SK-N-SH (cell line): Measurements from ENCODE around the gene AAGAB. TPM values are rescaled to one million over a fixed set of nuclear protein-coding genes. Genes with fewer than 3 reads are reported as not detected.

Experiments
- CTCF ChIA-PET: fragments of 300-600, 350-600 bp; formaldehyde crosslinking; extraction: SDS; loops from one replicate; lab custom pipeline; 2021; lab: Yijun Ruan, JAX
- POLR2A ChIA-PET: fragments of 350-600 bp; sonication (Branson Sonifier 250); formaldehyde crosslinking; extraction: SDS; loops from one replicate; lab custom pipeline; 2020; ENCODE audit warnings: antibody characterized with exemption, inconsistent platforms; lab: Yijun Ruan, JAX
- DNase-seq: peaks from one replicate; pipeline ENCODE4 v3.0.0; 2012
- H2AFZ ChIP-seq: fragments of 200-600 bp; sonication (generic); 2 replicates; pipeline ENCODE4 v1.8.1; 2016; ENCODE audit warnings: antibody characterized with exemption, mild to moderate bottlenecking, low read depth
- H3F3A ChIP-seq: fragments of 200-600 bp; sonication (generic); replicated peaks from 2 replicates; pipeline ENCODE3; 2016; ENCODE audit warnings: antibody characterized with exemption, mild to moderate bottlenecking; ENCODE audit not compliant: insufficient read depth
- H3K27ac ChIP-seq, 2 experiments: fragments of 200-500 bp in 1 of 2; fragments of 200-600 bp in 1 of 2; sonication (Bioruptor generic) in 1 of 2; sonication (generic), shearing (Covaris generic) in 1 of 2; 2 replicates each; pipeline versions ENCODE4 v1.5.1 to v1.6.1; 2014 to 2016; ENCODE audit warnings: low read depth in 2 of 2, inconsistent platforms in 1 of 2, low read length in 1 of 2, mild to moderate bottlenecking in 1 of 2, mixed read lengths in 1 of 2
- H3K27me3 ChIP-seq: fragments of 200-600 bp; sonication (generic), shearing (Covaris generic); 2 replicates; pipeline ENCODE4 v1.6.1; 2016; ENCODE audit warnings: mixed run types; ENCODE audit not compliant: insufficient read depth
- H3K36me3 ChIP-seq, 2 experiments: fragments of 200-500 bp in 1 of 2; fragments of 200-600 bp in 1 of 2; sonication (Bioruptor generic) in 1 of 2; sonication (generic) in 1 of 2; replicated peaks in 1 of 2; 2 replicates each; pipeline versions ENCODE3 to v1.5.1; 2014 to 2016; ENCODE audit warnings: low read length in 1 of 2, mild to moderate bottlenecking in 1 of 2; ENCODE audit not compliant: insufficient read depth in 2 of 2, control insufficient read depth in 1 of 2
- H3K4me1 ChIP-seq, 2 experiments: fragments of 200-500 bp in 1 of 2; fragments of 200-600 bp in 1 of 2; sonication (Bioruptor generic) in 1 of 2; sonication (generic), shearing (Covaris generic) in 1 of 2; 2 replicates each; pipeline versions ENCODE4 v1.5.1 to v1.6.1; 2014 to 2016; ENCODE audit warnings: low read depth in 1 of 2, low read length in 1 of 2, mixed run types in 1 of 2; ENCODE audit not compliant: insufficient read depth in 2 of 2, control insufficient read depth in 1 of 2
- H3K4me2 ChIP-seq: fragments of 200-600 bp; sonication (generic), shearing (Covaris generic); 2 replicates; pipeline ENCODE4 v1.6.1; 2017; ENCODE audit warnings: mixed run types
- H3K4me3 ChIP-seq, 2 experiments: fragments of 200-500 bp in 1 of 2; fragments of 200-600 bp in 1 of 2; sonication (Bioruptor generic) in 1 of 2; sonication (generic), shearing (Covaris generic) in 1 of 2; 2 replicates each; pipeline versions ENCODE4 v1.5.1 to v1.8.1; 2014 to 2016; ENCODE audit warnings: low read depth in 2 of 2, inconsistent platforms in 1 of 2, low read length in 1 of 2, mild to moderate bottlenecking in 1 of 2, mixed read lengths in 1 of 2, moderate library complexity in 1 of 2
- H3K79me2 ChIP-seq: fragments of 200-600 bp; sonication (generic); 2 replicates; pipeline ENCODE4 v1.8.1; 2017; ENCODE audit warnings: mild to moderate bottlenecking; ENCODE audit not compliant: insufficient read depth
- H3K9ac ChIP-seq: fragments of 200-600 bp; sonication (generic); 2 replicates; pipeline ENCODE4 v1.6.1; 2017; ENCODE audit warnings: mixed run types
- H3K9me2 ChIP-seq: fragments of 200-600 bp; sonication (generic); 2 replicates; pipeline ENCODE4 v1.6.1; 2017; ENCODE audit warnings: mixed run types
- H3K9me3 ChIP-seq: fragments of 200-600 bp; sonication (generic); 2 replicates; pipeline ENCODE4 v1.6.1; 2017; ENCODE audit warnings: mixed run types, mild to moderate bottlenecking, moderate library complexity
- H4K20me1 ChIP-seq: fragments of 200-600 bp; sonication (generic); 2 replicates; pipeline ENCODE4 v1.6.1; 2017; ENCODE audit warnings: mild to moderate bottlenecking, mixed run types; ENCODE audit not compliant: insufficient read depth
- ELF1 ChIP-seq: IDR thresholded peaks from 2 replicates; pipeline ENCODE4 v1.4.0; 2012
- EP300 ChIP-seq, 2 experiments: IDR thresholded peaks; 2 replicates each; pipeline versions ENCODE4 v1.4.0 to v1.6.1; 2012; ENCODE audit warnings: borderline replicate concordance in 1 of 2, low read depth in 1 of 2, low read length in 1 of 2
- FOXM1 ChIP-seq: IDR thresholded peaks from 2 replicates; pipeline ENCODE4 v1.4.0; 2012; ENCODE audit warnings: low read depth, mild to moderate bottlenecking
- POLR2AphosphoS5 ChIP-seq: IDR thresholded peaks from 2 replicates; pipeline ENCODE4 v1.6.1; 2012; ENCODE audit warnings: low read depth, low read length
- RAD21 ChIP-seq: IDR thresholded peaks from 2 replicates; pipeline ENCODE4 v1.6.1; 2012; ENCODE audit warnings: mild to moderate bottlenecking, low read length
- SIN3A ChIP-seq: IDR thresholded peaks from 2 replicates; pipeline ENCODE4 v1.6.1; 2012; ENCODE audit warnings: low read depth, mild to moderate bottlenecking, low read length, moderate library complexity, borderline replicate concordance
- TCF12 ChIP-seq: IDR thresholded peaks from 2 replicates; pipeline ENCODE4 v1.4.0; 2012
- WGBS: methylation state at CpG from one replicate; pipeline ENCODE4 v1.1.6; 2017; ENCODE audit warnings: low lambda C conversion rate; 5-methylcytosine and 5-hydroxymethylcytosine counted together
- polyA plus RNA-seq, 3 experiments: library from polyadenylated mRNA; depleted of rRNA; stranded (reverse); fragments of >200 nt; gene quantifications; 2 replicates each; pipeline ENCODE4 v1.2.3, GENCODE V29; 2012
- TF ChIP-seq, protein P1 (sequence below): fragments of 200-600 bp; sonication (generic); IDR thresholded peaks from 2 replicates; pipeline ENCODE4 v1.6.1; 2017; ENCODE audit warnings: antibody characterized with exemption, mild to moderate bottlenecking, moderate library complexity
- TF ChIP-seq, protein P2 (sequence below): IDR thresholded peaks from 2 replicates; pipeline ENCODE4 v1.4.0; 2012; ENCODE audit warnings: low read depth
- TF ChIP-seq, protein P3 (sequence below): IDR thresholded peaks from 2 replicates; pipeline ENCODE4 v1.4.0; 2012; ENCODE audit warnings: low read depth, borderline replicate concordance

AAGAB gene
- polyA plus RNA-seq, 1 of the 3 experiments (the other 2 are of a cell fraction), result 24.9 TPM

DNA sequence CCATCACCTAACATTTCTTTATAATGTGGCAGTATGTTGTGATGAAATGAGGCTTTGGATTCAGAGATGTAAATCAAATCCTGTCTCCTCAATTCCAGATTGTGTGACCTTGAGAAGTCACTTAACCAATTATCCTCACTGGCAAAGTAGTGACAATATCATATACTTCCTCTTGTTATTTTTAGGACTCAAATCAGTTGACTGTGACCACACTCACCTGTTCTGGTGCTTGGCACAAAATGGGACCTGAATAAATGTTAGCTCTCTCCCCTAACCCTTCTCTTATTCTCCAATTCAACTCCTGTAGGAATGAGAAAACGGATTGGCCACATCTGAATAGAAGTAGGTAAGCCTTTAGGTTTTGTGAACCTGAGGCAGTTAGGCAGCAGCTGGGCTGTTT is 42.2 kb upstream of the AAGAB start:
- Histone ChIP-seq H3K4me3 (no peak overlapping the region), H3K4me2 (no peak overlapping the region), H3K79me2 (no peaks in the 10 kb centered on the region), H3F3A (peaks cover 5% of the 10 kb centered on the region), H3K9ac (no peak overlapping the region), H4K20me1 (no peaks in the 10 kb centered on the region), H3K9me3 (no peaks in the 10 kb centered on the region), H3K27me3 (no peaks in the 10 kb centered on the region), H2AFZ (no peak overlapping the region), H3K4me1 (no peaks in the 10 kb centered on the region), H3K9me2 (0 out of 2 replicates have a peak, but pooled peaks cover 4% of the 10 kb centered on the region), H3K27ac (no peak overlapping the region), H3K36me3 (no peaks in the 10 kb centered on the region)
- DNase-seq, result no peak
- CTCF ChIA-PET, result interaction anchor here (0.9 to 1.3 kb wide), 2 partner anchors 78 to 350 kb away, joined by 3 to 5 read pairs; no protein-coding TSS in a partner anchor
- POLR2A ChIA-PET, result no interaction called here
- 70% methylated on average over 1 of the region's 1 CpG for WGBS
- no peak for TF ChIP-seq POLR2AphosphoS5
- TF ChIP-seq ELF1, result no peak
- TF ChIP-seq RAD21, result no peak
- TF ChIP-seq, protein P1, sequence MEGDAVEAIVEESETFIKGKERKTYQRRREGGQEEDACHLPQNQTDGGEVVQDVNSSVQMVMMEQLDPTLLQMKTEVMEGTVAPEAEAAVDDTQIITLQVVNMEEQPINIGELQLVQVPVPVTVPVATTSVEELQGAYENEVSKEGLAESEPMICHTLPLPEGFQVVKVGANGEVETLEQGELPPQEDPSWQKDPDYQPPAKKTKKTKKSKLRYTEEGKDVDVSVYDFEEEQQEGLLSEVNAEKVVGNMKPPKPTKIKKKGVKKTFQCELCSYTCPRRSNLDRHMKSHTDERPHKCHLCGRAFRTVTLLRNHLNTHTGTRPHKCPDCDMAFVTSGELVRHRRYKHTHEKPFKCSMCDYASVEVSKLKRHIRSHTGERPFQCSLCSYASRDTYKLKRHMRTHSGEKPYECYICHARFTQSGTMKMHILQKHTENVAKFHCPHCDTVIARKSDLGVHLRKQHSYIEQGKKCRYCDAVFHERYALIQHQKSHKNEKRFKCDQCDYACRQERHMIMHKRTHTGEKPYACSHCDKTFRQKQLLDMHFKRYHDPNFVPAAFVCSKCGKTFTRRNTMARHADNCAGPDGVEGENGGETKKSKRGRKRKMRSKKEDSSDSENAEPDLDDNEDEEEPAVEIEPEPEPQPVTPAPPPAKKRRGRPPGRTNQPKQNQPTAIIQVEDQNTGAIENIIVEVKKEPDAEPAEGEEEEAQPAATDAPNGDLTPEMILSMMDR, result no peak
- no peak for TF ChIP-seq TCF12

DNA sequence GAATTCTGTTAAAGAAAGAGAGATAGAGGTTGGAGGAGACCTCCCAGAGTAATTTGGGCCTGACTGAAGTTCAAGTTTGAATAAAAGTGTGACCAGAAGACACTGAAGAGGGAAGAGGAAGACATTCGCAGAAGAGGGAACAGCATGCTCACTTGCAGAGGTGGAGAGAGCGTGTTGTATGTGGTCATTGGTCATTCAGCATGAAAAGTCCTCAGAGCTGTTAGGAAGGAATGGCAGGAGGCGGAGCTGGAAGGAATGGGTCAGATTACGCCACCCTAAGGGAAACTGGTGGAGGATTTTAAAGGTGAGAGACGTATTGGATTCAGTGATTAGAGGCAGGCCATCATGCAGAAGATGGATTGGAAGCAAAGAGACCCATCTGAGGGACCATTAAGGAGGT is 41.7 kb upstream of the AAGAB start:
- no peak overlapping the region for H3K4me3 ChIP-seq
- peaks cover 5% of the 10 kb centered on the region for H3F3A ChIP-seq
- H3K9ac ChIP-seq, result no peak overlapping the region
- no peaks in the 10 kb centered on the region for H3K36me3 ChIP-seq
- 0 out of 2 replicates have a peak, but pooled peaks cover 4% of the 10 kb centered on the region for H3K9me2 ChIP-seq
- no peaks in the 10 kb centered on the region for H3K27me3 ChIP-seq
- no peaks in the 10 kb centered on the region for H3K79me2 ChIP-seq
- H3K9me3 ChIP-seq, result no peaks in the 10 kb centered on the region
- no peak overlapping the region for H2AFZ ChIP-seq
- ChIA-PET CTCF (interaction anchor here (0.9 to 2.7 kb wide), 3 partner anchors 8 to 350 kb away, joined by 3 to 16 read pairs (median 5); no protein-coding TSS in a partner anchor), POLR2A (no interaction called here)
- H3K27ac ChIP-seq, result no peak overlapping the region
- H3K4me1 ChIP-seq, result no peaks in the 10 kb centered on the region
- TF ChIP-seq, protein P1, result no peak
- no peak for TF ChIP-seq FOXM1
- no peak for TF ChIP-seq EP300 (IDR thresholded peaks at IDR 0.05; ENCODE audit: borderline replicate concordance in 1 of 2, low read depth in 1 of 2, low read length in 1 of 2)
- no peak for TF ChIP-seq SIN3A
- TF ChIP-seq, protein P2, sequence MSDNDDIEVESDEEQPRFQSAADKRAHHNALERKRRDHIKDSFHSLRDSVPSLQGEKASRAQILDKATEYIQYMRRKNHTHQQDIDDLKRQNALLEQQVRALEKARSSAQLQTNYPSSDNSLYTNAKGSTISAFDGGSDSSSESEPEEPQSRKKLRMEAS, result no peak
- TF ChIP-seq, protein P3, sequence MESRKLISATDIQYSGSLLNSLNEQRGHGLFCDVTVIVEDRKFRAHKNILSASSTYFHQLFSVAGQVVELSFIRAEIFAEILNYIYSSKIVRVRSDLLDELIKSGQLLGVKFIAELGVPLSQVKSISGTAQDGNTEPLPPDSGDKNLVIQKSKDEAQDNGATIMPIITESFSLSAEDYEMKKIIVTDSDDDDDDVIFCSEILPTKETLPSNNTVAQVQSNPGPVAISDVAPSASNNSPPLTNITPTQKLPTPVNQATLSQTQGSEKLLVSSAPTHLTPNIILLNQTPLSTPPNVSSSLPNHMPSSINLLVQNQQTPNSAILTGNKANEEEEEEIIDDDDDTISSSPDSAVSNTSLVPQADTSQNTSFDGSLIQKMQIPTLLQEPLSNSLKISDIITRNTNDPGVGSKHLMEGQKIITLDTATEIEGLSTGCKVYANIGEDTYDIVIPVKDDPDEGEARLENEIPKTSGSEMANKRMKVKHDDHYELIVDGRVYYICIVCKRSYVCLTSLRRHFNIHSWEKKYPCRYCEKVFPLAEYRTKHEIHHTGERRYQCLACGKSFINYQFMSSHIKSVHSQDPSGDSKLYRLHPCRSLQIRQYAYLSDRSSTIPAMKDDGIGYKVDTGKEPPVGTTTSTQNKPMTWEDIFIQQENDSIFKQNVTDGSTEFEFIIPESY, result no peak
- H4K20me1 ChIP-seq, result no peaks in the 10 kb centered on the region
- WGBS, result 96% methylated on average over 5 of the region's 5 CpGs
- DNase-seq, result no peak
- no peak overlapping the region for H3K4me2 ChIP-seq
